DOHH2 (cell line): ENCODE results near the gene BCL11B.

Experiments
- H3F3A ChIP-seq: fragments of 200-600 bp; sonication (generic), shearing (Covaris generic); 2 replicates; pipeline ENCODE4 v1.6.0; 2016; ENCODE audit warnings: antibody characterized with exemption, mild to moderate bottlenecking; ENCODE audit not compliant: control insufficient read depth, insufficient read depth
- H3K27ac ChIP-seq: fragments of 200-600 bp; sonication (generic); 2 replicates; pipeline ENCODE4 v1.5.1; 2014; ENCODE audit warnings: low read depth, mild to moderate bottlenecking, low read length, moderate library complexity
- H3K27me3 ChIP-seq: fragments of 200-600 bp; sonication (generic); 2 replicates; pipeline ENCODE4 v1.6.1; 2014; ENCODE audit warnings: mild to moderate bottlenecking, low read length, mixed read lengths; ENCODE audit not compliant: control insufficient read depth
- H3K36me3 ChIP-seq: fragments of 200-600 bp; sonication (generic); 2 replicates; pipeline ENCODE4 v1.6.1; 2014; ENCODE audit warnings: mild to moderate bottlenecking, low read length, moderate library complexity, mixed read lengths; ENCODE audit not compliant: control insufficient read depth
- H3K4me1 ChIP-seq: fragments of 200-600 bp; sonication (generic); 2 replicates; pipeline ENCODE4 v1.6.1; 2014; ENCODE audit warnings: mild to moderate bottlenecking, low read length, mixed read lengths; ENCODE audit not compliant: control insufficient read depth
- H3K4me2 ChIP-seq: fragments of 200-600 bp; sonication (generic); 2 replicates; pipeline ENCODE4 v1.6.0; 2014; ENCODE audit warnings: mild to moderate bottlenecking, low read length, moderate library complexity
- H3K4me3 ChIP-seq: fragments of 200-600 bp; sonication (generic); 2 replicates; pipeline ENCODE4 v1.5.1; 2014; ENCODE audit warnings: mild to moderate bottlenecking, low read length, mixed read lengths
- H3K79me2 ChIP-seq: fragments of 200-600 bp; sonication (generic); 2 replicates; pipeline ENCODE4 v1.6.1; 2014; ENCODE audit warnings: mild to moderate bottlenecking, low read length, mixed read lengths; ENCODE audit not compliant: control insufficient read depth
- H3K9me2 ChIP-seq: fragments of 200-600 bp; sonication (generic); replicated peaks from 2 replicates; pipeline ENCODE4 v1.6.1; 2014; ENCODE audit warnings: mild to moderate bottlenecking, low read length, mixed read lengths; ENCODE audit not compliant: control insufficient read depth
- H3K9me3 ChIP-seq: fragments of 200-600 bp; sonication (generic); 2 replicates; pipeline ENCODE4 v1.6.1; 2014; ENCODE audit warnings: antibody characterized with exemption, low read length, mixed read lengths; ENCODE audit not compliant: control insufficient read depth, insufficient read depth
- H4K20me1 ChIP-seq: fragments of 200-600 bp; sonication (generic); 2 replicates; pipeline ENCODE4 v1.6.0; 2014; ENCODE audit warnings: low read depth, mild to moderate bottlenecking, antibody characterized with exemption, low read length, moderate library complexity; ENCODE audit not compliant: control insufficient read depth, insufficient read depth
- EZH2phosphoT487 ChIP-seq: fragments of 200-600 bp; sonication (generic); IDR thresholded peaks from 2 replicates; pipeline ENCODE4 v1.6.1; 2017; ENCODE audit warnings: borderline replicate concordance, mild to moderate bottlenecking, antibody characterized with exemption, low read length, moderate library complexity, mixed read lengths
- TF ChIP-seq, protein P1 (sequence below): fragments of 200-600 bp; sonication (generic); IDR thresholded peaks from one replicate; pipeline ENCODE4 v1.5.1; 2014; ENCODE audit warnings: antibody characterized with exemption, mild to moderate bottlenecking, low read depth, low read length; ENCODE audit not compliant: poor library complexity, severe bottlenecking

BCL11B gene

GRCh38 chr14:99136401-99136800, 135.6 kb downstream of the BCL11B start:
- no peaks in the 10 kb centered on the region for H4K20me1 ChIP-seq
- H3F3A ChIP-seq = no peaks in the 10 kb centered on the region
- H3K9me3 ChIP-seq = no peaks in the 10 kb centered on the region
- H3K36me3 ChIP-seq = no peaks in the 10 kb centered on the region
- H3K9me2 ChIP-seq = no peaks in the 10 kb centered on the region
- H3K4me3 ChIP-seq = no peak overlapping the region
- no peak overlapping the region for H3K4me2 ChIP-seq
- H3K4me1 ChIP-seq = no peaks in the 10 kb centered on the region
- TF ChIP-seq, protein P1, sequence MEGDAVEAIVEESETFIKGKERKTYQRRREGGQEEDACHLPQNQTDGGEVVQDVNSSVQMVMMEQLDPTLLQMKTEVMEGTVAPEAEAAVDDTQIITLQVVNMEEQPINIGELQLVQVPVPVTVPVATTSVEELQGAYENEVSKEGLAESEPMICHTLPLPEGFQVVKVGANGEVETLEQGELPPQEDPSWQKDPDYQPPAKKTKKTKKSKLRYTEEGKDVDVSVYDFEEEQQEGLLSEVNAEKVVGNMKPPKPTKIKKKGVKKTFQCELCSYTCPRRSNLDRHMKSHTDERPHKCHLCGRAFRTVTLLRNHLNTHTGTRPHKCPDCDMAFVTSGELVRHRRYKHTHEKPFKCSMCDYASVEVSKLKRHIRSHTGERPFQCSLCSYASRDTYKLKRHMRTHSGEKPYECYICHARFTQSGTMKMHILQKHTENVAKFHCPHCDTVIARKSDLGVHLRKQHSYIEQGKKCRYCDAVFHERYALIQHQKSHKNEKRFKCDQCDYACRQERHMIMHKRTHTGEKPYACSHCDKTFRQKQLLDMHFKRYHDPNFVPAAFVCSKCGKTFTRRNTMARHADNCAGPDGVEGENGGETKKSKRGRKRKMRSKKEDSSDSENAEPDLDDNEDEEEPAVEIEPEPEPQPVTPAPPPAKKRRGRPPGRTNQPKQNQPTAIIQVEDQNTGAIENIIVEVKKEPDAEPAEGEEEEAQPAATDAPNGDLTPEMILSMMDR = no peak
- TF ChIP-seq EZH2phosphoT487 = no peak
- no peaks in the 10 kb centered on the region for H3K27me3 ChIP-seq
- H3K27ac ChIP-seq = no peak overlapping the region
- no peaks in the 10 kb centered on the region for H3K79me2 ChIP-seq

GRCh38 chr14:99136047-99136400, 136.0 kb downstream of the BCL11B start:
- no peak overlapping the region for H3K27ac ChIP-seq
- H3K9me3 ChIP-seq = no peaks in the 10 kb centered on the region
- no peaks in the 10 kb centered on the region for H3K79me2 ChIP-seq
- no peaks in the 10 kb centered on the region for H3K36me3 ChIP-seq
- H3K4me2 ChIP-seq = no peak overlapping the region
- no peak overlapping the region for H3K4me3 ChIP-seq
- H3K4me1 ChIP-seq = no peaks in the 10 kb centered on the region
- H3K27me3 ChIP-seq = no peaks in the 10 kb centered on the region
- H3K9me2 ChIP-seq = no peaks in the 10 kb centered on the region
- H4K20me1 ChIP-seq = no peaks in the 10 kb centered on the region
- TF ChIP-seq, protein P1 = no peak
- no peak for TF ChIP-seq EZH2phosphoT487
- no peaks in the 10 kb centered on the region for H3F3A ChIP-seq

- no peaks in the 10 kb centered on the region for H4K20me1 ChIP-seq
These were observed 137.4 kb downstream of the BCL11B start for GRCh38 chr14:99134516-99135046.

More at GRCh38 chr14:99134516-99135046, 137.4 kb downstream of the BCL11B start:
- Histone ChIP-seq H3K9me2 (no peaks in the 10 kb centered on the region), H3F3A (no peaks in the 10 kb centered on the region), H3K9me3 (no peaks in the 10 kb centered on the region), H3K4me2 (no peak overlapping the region), H3K27me3 (no peaks in the 10 kb centered on the region), H3K4me3 (no peak overlapping the region), H3K4me1 (no peaks in the 10 kb centered on the region), H3K27ac (no peak overlapping the region), H3K79me2 (no peaks in the 10 kb centered on the region), H3K36me3 (no peaks in the 10 kb centered on the region)
- no peak for TF ChIP-seq EZH2phosphoT487
- TF ChIP-seq, protein P1 = no peak
